Tongue (tissue), 2 donors: Measurements from ENCODE around the gene GIN1. TPM values are rescaled to one million over a fixed set of nuclear protein-coding genes. Genes with fewer than 3 reads are reported as not detected.
"Not testable (repeated sequence)": the region's sequence is repeated elsewhere in the genome, so short reads cannot be mapped to it uniquely, and the experiment has no call there.

ENCODE experiments used
- DNase-seq: peaks from one replicate; pipeline ENCODE4 v3.0.0-alpha.2; 2015
- total RNA-seq: library from RNA; depleted of rRNA; stranded (reverse); fragments of >200 nt; gene quantifications from one replicate; pipeline ENCODE4 v1.2.3, GENCODE V29; 2014

GIN1 gene, protein sequence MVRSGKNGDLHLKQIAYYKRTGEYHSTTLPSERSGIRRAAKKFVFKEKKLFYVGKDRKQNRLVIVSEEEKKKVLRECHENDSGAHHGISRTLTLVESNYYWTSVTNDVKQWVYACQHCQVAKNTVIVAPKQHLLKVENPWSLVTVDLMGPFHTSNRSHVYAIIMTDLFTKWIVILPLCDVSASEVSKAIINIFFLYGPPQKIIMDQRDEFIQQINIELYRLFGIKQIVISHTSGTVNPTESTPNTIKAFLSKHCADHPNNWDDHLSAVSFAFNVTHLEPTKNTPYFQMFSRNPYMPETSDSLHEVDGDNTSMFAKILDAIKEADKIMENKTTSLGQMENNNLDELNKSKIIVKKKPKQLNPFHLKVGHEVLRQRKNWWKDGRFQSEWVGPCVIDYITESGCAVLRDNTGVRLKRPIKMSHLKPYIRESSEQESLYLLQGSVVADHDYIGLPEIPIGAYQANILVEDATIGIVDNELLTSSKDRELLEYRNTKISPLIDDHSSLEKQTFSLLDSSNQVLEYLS
- total RNA-seq: 25.0 TPM

- DNase-seq: peak; percentile 99
Observed at GRCh38 chr5:103119765-103120606, at the start of gene GIN1, which contains the start of gene PPIP5K2. GIN1 (minus strand) TSS chr5:103120138; CDS start chr5:103108707, 11,431 bp downstream. PPIP5K2 (plus strand) TSS chr5:103120301; CDS start chr5:103129590, 9,289 bp downstream.

DNA sequence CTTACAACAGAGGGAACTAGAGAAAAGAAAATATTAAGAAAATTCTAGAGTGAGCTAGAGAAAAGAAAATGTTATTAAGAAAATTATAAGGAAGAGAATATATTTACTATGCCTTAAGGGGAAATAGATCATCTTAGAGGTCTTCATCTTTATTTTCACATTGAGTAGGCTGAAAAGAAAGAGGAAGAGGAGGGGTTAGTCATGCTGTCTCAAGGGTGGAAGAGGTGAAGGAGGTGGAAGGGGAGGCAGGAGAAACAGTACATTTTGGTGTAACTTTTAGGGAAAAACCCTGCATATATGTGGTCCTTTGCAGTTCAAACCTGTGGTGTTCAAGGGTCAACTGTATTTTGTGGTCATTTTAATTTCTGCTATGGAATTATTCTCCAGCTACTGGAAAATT is 46.8 kb upstream of the GIN1 start:
- no peak for DNase-seq

- no peak for DNase-seq
Observed at GRCh38 chr5:103151156-103151555, 31.2 kb upstream of the GIN1 start.

DNA sequence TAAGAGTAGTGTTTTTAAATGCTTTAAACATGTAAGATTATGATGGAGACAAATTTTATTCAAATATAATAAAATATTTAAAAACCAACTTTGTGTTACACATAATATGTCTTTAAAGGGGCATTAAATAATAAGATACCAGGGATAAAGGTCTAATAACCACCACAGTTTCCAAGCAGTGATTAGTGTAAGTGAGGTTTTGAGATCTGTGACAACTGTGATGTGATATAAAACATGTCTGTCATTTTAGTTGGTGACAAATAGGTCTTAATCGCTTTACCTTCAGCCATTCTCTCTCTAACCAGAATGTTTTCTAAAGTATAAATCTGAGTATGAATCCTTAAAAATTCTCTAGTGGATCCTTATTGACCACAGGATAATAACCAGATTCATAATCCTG is 28.3 kb upstream of the GIN1 start:
- no peak for DNase-seq

DNA sequence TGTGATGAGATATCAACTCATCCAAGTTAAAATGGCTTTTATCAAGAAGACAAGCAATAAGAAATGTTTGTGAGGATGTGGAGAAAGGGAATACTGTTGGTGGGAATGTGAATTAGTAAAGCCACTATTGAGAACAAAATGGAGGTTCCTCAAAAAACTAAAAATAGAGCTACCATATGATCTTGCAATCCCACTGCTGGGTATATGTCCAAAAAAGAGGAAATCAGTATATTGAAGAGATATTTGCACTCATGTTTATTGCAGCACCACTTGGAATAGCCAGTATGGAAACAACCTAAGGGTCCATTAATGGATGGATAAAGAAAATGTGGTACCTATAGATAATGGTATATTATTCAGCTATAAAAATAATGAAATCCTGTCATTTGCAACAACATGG is 25.3 kb upstream of the GIN1 start:
- DNase-seq: no peak

DNA sequence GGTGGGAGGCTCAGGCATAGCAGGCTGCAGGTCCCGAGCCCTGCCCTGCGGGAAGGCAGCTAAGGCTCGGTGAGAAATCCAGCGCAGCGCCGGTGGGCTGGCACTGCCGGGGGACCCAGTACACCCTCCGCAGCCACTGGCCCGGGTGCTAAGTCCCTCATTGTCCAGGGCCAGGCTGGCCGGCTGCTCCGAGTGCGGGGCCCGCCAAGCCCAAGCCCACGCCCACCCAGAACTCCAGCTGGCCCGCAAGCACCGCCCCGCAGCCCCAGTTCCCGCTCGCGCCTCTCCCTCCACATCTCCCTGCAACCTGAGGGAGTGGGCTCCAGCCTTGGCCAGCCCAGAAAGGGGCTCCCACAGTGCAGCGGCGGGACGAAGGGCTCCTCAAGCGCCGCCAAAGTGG is 22.2 kb upstream of the GIN1 start:
- not testable (repeated sequence) for DNase-seq

- peak; percentile 79 for DNase-seq
Observed at GRCh38 chr5:103139264-103139865, 19.4 kb upstream of the GIN1 start.

- no peak for DNase-seq
Observed at GRCh38 chr5:103138202-103138690, 18.3 kb upstream of the GIN1 start.

GRCh38 chr5:103135461-103135860 is 15.5 kb upstream of the GIN1 start:
- no peak for DNase-seq

DNA sequence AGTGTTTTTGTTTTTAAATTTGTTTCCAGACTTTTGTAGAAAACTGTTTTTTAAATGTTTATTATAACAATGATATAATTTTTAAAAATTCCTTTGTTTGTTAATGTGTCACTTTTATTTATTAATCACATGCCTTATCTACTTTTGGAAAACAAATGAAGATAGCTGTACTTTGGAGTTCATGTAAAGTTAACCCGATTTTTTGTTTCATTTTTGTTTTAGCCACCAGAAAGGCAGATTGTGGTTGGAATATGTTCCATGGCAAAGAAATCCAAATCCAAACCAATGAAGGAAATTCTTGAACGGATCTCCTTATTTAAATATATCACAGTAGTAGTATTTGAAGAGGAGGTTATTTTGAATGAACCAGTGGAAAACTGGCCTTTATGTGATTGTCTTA is 13.3 kb upstream of the GIN1 start:
- no peak for DNase-seq

DNA sequence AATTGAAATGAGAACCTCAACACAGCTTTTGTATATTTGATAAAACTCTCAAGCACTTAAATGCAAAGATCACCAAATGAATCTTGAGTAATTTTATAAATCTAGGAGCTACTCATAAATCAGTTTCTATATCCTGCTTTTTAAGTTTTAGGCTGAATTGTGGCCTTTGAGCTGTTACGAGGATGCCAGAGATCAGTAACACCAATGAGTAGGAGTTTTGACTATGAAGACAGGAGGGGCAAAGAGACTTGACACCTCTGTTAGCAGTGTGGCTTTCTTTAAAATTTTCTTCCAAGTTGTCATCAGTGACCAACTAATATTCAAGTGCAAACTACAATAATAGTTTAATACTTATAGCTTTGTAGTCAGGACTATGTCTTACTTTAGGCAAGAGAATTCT is 12.7 kb upstream of the GIN1 start:
- DNase-seq: no peak

DNA sequence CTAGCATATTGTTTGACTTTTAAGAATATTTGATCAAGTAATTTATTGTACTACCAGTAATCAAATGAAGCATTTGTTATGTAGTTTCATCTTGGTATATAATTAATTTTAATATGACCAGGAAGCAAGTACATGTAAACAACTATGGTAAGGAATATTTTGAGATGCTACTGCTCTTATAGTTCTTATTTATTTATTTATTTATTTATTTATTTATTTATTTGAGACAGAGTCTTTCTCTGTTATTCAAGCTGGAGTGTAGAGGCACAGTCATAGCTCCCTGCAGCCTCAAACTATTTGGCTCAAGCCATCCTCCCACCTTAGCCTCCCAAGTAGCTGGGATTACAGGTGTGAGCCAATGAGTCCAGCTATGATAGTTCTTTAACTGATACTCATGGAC is 8.3 kb upstream of the GIN1 start:
- no peak for DNase-seq

DNA sequence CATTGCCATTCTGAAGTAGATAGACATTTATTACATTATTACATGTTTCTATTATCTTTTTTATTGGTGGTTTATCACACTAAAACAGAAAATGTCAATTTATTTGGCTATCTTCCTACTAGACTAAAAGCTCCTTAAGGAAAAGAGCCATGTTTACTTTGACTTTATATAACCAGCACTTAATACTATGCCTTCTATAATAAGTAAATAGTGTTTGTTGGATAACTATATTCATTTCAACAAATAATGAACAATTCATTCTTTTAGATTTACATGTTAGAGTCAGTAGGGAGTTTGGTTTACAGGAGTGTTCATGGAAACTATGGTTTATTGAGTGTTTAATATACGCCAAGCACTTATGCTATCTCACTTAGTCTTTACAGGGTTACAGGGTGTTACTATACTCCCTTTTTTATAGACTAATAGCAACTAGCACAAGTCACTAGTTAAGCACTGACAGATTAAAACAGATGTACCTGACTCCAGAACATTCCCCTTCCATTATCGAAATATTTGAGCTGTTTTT is 7.4 kb upstream of the GIN1 start:
- no peak for DNase-seq

- no peak for DNase-seq
Observed at GRCh38 chr5:103126557-103126956, 6.6 kb upstream of the GIN1 start.

- no peak for DNase-seq
Observed at GRCh38 chr5:103122242-103122641, 2.3 kb upstream of the GIN1 start.

DNA sequence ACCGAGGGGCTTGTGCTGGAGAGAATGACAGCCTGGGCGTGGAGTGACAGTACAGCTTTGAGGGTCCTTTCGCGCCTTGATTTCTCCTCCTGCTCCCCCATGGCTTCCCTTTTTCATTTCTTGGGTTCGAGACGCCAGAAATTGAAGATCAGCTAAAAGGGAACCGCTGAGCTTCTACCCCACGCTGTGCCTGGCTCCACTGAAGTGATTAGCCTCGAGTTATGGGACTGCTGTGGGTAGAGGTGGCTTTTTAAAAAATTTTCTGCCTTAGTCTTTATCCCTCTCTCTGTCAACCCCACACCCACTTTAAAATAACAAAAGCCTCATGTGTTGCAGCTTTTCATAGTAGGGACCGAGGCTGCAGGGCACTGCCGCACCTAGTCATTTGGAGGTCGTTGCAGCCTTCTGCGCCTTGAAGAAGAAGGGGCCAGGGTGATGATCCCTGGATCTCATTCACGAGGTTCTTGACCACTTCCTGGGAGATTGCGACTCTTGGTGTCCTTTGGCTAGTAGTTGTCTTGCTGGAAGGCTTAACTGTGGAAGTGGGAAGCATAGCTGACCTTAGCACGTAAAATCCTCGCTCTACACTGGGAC is 766 bp upstream of the GIN1 start:
- peak; percentile 36 for DNase-seq

DNA sequence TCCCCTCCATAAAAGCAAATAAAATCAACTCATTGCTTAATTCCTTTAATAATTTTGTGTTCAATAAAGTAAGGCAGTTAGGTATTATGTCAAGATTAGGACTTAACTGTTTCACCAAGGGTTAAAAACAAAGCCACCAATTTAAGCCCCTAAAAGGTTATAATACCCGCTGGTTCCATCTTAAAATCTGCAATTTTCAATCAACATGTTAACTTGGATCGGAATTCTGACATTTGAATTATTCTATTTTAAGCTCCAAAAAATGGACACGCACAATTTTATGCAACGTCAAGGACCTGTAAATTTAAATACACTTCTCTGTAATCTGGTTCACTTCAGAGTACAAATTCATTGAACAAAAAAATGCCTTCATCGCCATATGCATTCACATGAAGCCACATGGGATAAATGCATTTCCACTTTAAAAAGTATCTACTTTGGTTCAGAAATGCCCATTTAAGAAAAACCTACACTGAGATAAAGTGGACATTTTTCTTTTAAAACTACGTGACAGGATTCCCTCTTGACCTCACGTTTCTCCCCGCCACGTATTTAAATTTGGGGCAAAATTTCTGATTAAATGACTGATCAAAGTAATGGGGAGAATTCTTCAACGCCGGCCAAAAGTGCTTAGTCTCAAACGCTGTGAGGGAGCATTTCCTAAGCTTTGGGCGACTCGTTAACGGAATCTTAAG is 721 bp downstream of the GIN1 start:
- no peak for DNase-seq

DNA sequence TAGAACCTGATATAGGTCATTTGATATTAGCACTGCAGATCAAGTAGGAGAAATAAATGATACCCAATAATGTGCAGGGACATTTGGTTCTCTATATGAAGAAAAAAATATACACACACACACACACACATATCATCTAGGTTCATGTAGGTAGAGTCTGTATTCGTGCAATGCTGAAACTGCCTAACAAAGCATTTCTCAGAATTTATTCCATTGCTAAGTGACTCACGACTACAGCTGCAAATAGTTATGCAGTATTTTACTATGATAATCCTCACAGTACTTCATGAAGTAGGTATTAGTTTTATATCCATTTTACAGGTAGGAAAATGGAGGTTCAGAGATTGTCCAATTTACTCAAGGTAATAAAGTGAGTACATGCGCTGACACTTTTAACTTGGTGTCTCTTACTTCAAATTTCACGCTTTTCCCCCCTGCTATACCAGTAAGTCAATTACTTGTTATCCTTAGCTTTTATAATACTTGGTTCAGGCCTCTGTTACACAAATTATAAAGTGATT is 2.4 kb downstream of the GIN1 start:
- DNase-seq: no peak

DNA sequence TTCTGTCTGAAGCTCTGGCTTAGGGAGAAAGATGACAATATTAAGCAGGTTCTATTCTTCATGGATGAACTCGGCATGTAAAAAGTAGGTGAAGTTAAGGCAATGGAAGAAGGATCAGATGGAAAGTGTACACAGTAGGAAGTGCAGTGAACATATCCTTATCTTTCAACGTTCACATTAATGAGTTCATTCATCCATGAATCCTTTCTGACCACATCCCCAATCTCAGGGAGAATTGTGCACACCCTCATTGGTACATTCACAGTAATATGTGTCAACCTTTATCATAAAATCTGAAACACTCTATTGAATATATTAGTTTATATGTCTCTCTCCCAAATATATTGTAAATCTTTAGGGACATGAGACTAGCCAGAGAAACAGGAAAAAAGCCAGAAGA is 5.5 kb downstream of the GIN1 start:
- DNase-seq: no peak

- DNase-seq: no peak
Observed at GRCh38 chr5:103112910-103113309, 7.0 kb downstream of the GIN1 start.

DNA sequence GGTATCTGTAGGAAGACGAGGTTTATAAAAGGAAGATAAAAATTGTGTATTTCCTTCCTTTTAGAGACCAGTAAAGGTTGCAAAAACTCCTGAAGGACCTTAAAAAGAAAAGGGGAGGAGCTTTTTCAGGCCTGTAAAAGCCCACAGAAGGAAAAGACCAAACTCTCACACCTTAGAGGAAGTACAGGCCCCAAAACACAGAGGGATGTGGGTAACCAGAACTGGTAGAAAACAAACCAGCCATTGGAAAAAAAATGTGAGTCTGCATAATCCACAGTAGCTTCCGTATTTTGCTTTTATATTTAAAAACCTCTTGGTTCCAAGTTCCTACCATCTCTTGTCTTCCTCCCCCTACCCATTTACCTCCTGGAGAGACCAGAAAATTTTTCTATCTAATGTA is 8.5 kb downstream of the GIN1 start:
- DNase-seq: no peak
